Measurements from ENCODE around the gene UCMA. TPM values are rescaled to one million over a fixed set of nuclear protein-coding genes. Genes with fewer than 3 reads are reported as not detected.
A peak's percentile ranks its signal among the peaks of the same experiment; 100 is the strongest.
"Not testable (repeated sequence)": the region's sequence is repeated elsewhere in the genome, so short reads cannot be mapped to it uniquely, and the experiment has no call there.

UCMA gene
- total RNA-seq, 1 experiment from 2014 or later, result not detected

GRCh38 chr10:13247246-13247645, 13.1 kb upstream of the UCMA start:
- H3K27me3 ChIP-seq (ENCODE audit: control insufficient read depth, insufficient read depth, low read length), result no peaks in the 10 kb centered on the region
- no peak overlapping the region for H3K4me3 ChIP-seq (ENCODE audit: insufficient read depth, low read depth, low read length)
- DNase-seq, result no peak

DNA sequence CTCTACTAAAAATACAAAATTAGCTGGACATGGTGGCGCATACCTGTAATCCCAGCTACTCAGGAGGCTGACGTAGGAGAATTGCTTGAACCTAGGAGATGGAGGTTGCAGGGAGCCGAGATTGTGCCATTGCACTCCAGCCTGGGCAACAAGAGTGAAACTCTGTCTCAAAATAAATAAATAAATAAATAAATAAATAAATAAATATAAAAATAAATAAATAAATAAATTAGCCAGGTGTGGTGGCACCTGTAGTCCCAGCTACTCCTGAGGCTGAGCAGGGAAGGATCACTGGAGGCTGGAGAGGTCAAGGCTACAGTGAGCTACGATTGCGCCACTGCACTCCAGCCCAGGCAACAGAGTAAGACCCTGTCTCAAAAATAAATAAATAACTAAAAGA, 8.1 kb upstream of the UCMA start:
- DNase-seq; H3K36me3 ChIP-seq (replicated peaks; ENCODE audit: control insufficient read depth, insufficient read depth, low read length); H3K27me3 ChIP-seq (ENCODE audit: control insufficient read depth, insufficient read depth, low read length); H3K4me3 ChIP-seq (ENCODE audit: insufficient read depth, low read depth, low read length): not testable (repeated sequence)

More at GRCh38 chr10:13247246-13247645, 13.1 kb upstream of the UCMA start:
- no peaks in the 10 kb centered on the region for H3K36me3 ChIP-seq (replicated peaks; ENCODE audit: control insufficient read depth, insufficient read depth, low read length)

GRCh38 chr10:13241613-13242012, 7.4 kb upstream of the UCMA start:
- H3K4me3 ChIP-seq (ENCODE audit: insufficient read depth, low read depth, low read length), result no peak overlapping the region
- DNase-seq, result no peak
- H3K27me3 ChIP-seq (ENCODE audit: control insufficient read depth, insufficient read depth, low read length), result no peaks in the 10 kb centered on the region
- H3K36me3 ChIP-seq (replicated peaks; ENCODE audit: control insufficient read depth, insufficient read depth, low read length), result no peaks in the 10 kb centered on the region

DNA sequence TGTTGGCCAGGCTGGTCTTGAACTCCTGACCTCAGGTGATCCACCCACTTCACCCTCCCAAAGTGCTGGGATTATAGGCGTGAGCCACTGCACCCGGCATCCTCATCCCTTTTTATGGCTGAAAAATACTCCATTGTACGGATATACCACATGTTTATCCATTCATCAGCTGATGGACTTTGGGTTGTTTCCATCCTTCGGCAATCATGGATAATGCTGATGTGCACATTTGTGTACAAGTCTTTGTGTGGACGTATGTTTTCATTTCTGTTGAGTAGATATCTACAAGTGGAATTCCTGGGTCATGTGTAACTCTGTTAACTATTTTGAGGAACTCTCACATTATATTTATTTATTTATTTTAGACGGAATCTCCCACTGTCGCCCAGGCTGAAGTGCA, 5.7 kb upstream of the UCMA start:
- Histone ChIP-seq H3K4me3 (ENCODE audit: insufficient read depth, low read depth, low read length) (no peak overlapping the region), H3K27me3 (ENCODE audit: control insufficient read depth, insufficient read depth, low read length) (no peaks in the 10 kb centered on the region), H3K36me3 (replicated peaks; ENCODE audit: control insufficient read depth, insufficient read depth, low read length) (no peaks in the 10 kb centered on the region)
- DNase-seq, result no peak

- no peak overlapping the region for H3K4me3 ChIP-seq (ENCODE audit: insufficient read depth, low read depth, low read length)
- H3K36me3 ChIP-seq (replicated peaks; ENCODE audit: control insufficient read depth, insufficient read depth, low read length), result no peaks in the 10 kb centered on the region
- H3K27me3 ChIP-seq (ENCODE audit: control insufficient read depth, insufficient read depth, low read length), result no peaks in the 10 kb centered on the region
- DNase-seq, result no peak
These were observed 4.3 kb upstream of the UCMA start for GRCh38 chr10:13238271-13239077.

DNA sequence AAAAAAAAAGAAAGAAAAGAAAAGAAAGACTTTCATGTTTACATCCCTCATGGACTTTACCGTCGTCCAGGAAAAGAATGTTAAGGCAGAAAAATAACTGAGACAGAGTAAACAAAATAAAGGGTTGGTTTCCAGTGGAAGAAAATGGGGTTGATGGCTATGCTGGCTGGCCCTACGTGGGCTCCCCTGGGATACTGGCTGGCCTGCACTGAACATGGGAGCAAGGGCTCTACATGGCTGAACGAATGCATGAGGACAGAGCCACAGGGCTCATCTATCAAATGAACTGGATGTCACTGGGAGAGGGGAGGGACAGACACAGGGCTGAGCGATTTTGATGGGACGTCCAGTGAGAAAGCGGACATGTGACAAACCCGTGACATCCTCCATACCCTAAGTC, 2.5 kb upstream of the UCMA start:
- H3K36me3 ChIP-seq (replicated peaks; ENCODE audit: control insufficient read depth, insufficient read depth, low read length), result no peaks in the 10 kb centered on the region

GRCh38 chr10:13234736-13235135, 562 bp upstream of the UCMA start:
- not testable (repeated sequence) for H3K4me3 ChIP-seq (ENCODE audit: insufficient read depth, low read depth, low read length); H3K27me3 ChIP-seq (ENCODE audit: control insufficient read depth, insufficient read depth, low read length); DNase-seq

More for the DNA sequence above, 2.5 kb upstream of the UCMA start:
- DNase-seq, result no peak
- Histone ChIP-seq H3K27me3 (ENCODE audit: control insufficient read depth, insufficient read depth, low read length) (no peaks in the 10 kb centered on the region), H3K4me3 (ENCODE audit: insufficient read depth, low read depth, low read length) (no peak overlapping the region)

DNA sequence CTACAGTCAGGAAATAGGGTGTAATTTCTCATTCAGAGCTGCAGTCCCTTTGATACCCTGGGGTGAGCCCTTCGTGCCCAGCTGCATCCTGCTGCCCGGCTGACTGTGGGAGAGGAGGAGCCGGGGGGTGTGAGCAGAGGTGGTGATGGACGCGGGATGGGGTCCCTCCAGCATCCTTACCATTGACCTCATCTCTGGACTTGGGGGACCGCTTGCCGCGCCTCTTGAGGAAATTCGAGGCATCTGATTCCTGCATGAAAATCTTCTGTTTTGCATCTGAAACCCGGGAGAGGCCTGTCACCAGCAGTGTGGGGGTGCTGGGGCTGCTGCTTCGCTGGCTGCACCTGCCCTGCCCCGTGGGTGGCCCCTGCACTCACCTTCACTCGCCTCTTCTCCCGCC, 816 bp downstream of the UCMA start:
- Histone ChIP-seq H3K36me3 (replicated peaks; ENCODE audit: control insufficient read depth, insufficient read depth, low read length) (no peaks in the 10 kb centered on the region), H3K27me3 (ENCODE audit: control insufficient read depth, insufficient read depth, low read length) (no peaks in the 10 kb centered on the region), H3K4me3 (ENCODE audit: insufficient read depth, low read depth, low read length) (no peak overlapping the region)
- DNase-seq, result peak; percentile 50

More at GRCh38 chr10:13234736-13235135, 562 bp upstream of the UCMA start:
- not testable (repeated sequence) for H3K36me3 ChIP-seq (replicated peaks; ENCODE audit: control insufficient read depth, insufficient read depth, low read length)

- no peak for DNase-seq
- H3K27me3 ChIP-seq (ENCODE audit: control insufficient read depth, insufficient read depth, low read length), result no peaks in the 10 kb centered on the region
- no peaks in the 10 kb centered on the region for H3K36me3 ChIP-seq (replicated peaks; ENCODE audit: control insufficient read depth, insufficient read depth, low read length)
- no peak overlapping the region for H3K4me3 ChIP-seq (ENCODE audit: insufficient read depth, low read depth, low read length)
These were observed 2.4 kb downstream of the UCMA start for GRCh38 chr10:13231808-13232207.

- Histone ChIP-seq H3K27me3 (ENCODE audit: control insufficient read depth, insufficient read depth, low read length) (no peaks in the 10 kb centered on the region), H3K36me3 (replicated peaks; ENCODE audit: control insufficient read depth, insufficient read depth, low read length) (no peaks in the 10 kb centered on the region), H3K4me3 (ENCODE audit: insufficient read depth, low read depth, low read length) (no peak overlapping the region)
- DNase-seq, result no peak
These were observed 3.0 kb downstream of the UCMA start for GRCh38 chr10:13231190-13231589.

GRCh38 chr10:13227031-13227430, 7.1 kb downstream of the UCMA start:
- Histone ChIP-seq H3K27me3 (ENCODE audit: control insufficient read depth, insufficient read depth, low read length) (no peaks in the 10 kb centered on the region), H3K36me3 (replicated peaks; ENCODE audit: control insufficient read depth, insufficient read depth, low read length) (no peaks in the 10 kb centered on the region), H3K4me3 (ENCODE audit: insufficient read depth, low read depth, low read length) (no peak overlapping the region)
- no peak for DNase-seq

DNA sequence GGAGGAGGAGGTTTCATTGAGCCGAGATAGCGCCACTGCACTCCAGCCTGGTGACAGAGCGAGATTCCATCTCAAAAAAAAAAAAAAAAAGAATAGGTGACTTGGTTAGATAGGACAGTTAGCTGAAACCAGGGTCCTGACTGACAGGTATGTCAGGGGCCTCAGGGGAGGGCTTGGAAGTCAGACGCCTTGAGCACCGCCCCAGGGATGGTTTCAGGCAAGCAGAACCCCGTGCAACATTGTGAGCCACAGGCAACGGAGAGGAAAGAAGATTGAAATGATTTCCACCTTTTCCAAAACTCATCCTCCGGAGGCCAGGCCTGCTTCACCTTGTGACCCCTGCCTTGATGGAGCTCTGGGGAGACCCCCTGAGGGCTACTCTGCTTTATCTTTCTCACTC, 8.6 kb downstream of the UCMA start:
- Histone ChIP-seq H3K4me3 (ENCODE audit: insufficient read depth, low read depth, low read length) (no peak overlapping the region), H3K27me3 (ENCODE audit: control insufficient read depth, insufficient read depth, low read length) (no peaks in the 10 kb centered on the region), H3K36me3 (replicated peaks; ENCODE audit: control insufficient read depth, insufficient read depth, low read length) (no peaks in the 10 kb centered on the region)
- no peak for DNase-seq

- no peak overlapping the region for H3K4me3 ChIP-seq (ENCODE audit: insufficient read depth, low read depth, low read length)
- H3K36me3 ChIP-seq (replicated peaks; ENCODE audit: control insufficient read depth, insufficient read depth, low read length), result no peaks in the 10 kb centered on the region
- peak; percentile 57 for DNase-seq
- no peaks in the 10 kb centered on the region for H3K27me3 ChIP-seq (ENCODE audit: control insufficient read depth, insufficient read depth, low read length)
These were observed 9.8 kb downstream of the UCMA start for GRCh38 chr10:13224210-13224995.

- H3K27me3 ChIP-seq (ENCODE audit: control insufficient read depth, insufficient read depth, low read length), result no peaks in the 10 kb centered on the region
- H3K4me3 ChIP-seq (ENCODE audit: insufficient read depth, low read depth, low read length), result no peak overlapping the region
- H3K36me3 ChIP-seq (replicated peaks; ENCODE audit: control insufficient read depth, insufficient read depth, low read length), result no peaks in the 10 kb centered on the region
- no peak for DNase-seq
These were observed 10.9 kb downstream of the UCMA start for GRCh38 chr10:13223241-13223640.

GRCh38 chr10:13222566-13222965, 11.6 kb downstream of the UCMA start:
- Histone ChIP-seq H3K27me3 (ENCODE audit: control insufficient read depth, insufficient read depth, low read length) (no peaks in the 10 kb centered on the region), H3K36me3 (replicated peaks; ENCODE audit: control insufficient read depth, insufficient read depth, low read length) (no peaks in the 10 kb centered on the region), H3K4me3 (ENCODE audit: insufficient read depth, low read depth, low read length) (no peak overlapping the region)
- no peak for DNase-seq
